Left kidney (tissue), 2 donors: ENCODE data around the gene ANKEF1. TPM values are rescaled to one million over a fixed set of nuclear protein-coding genes. Genes with fewer than 3 reads are reported as not detected.
"Not testable (repeated sequence)": the region's sequence is repeated elsewhere in the genome, so short reads cannot be mapped to it uniquely, and the experiment has no call there.

Source experiments
- DNase-seq: peaks from one replicate; pipeline ENCODE4 v3.0.0-alpha.2; 2013
- polyA plus RNA-seq: library from polyadenylated mRNA; unstranded; fragments of 120-200 nt; gene quantifications from one replicate; pipeline ENCODE4 v1.2.1, GENCODE V29; 2013; ENCODE audit not compliant: insufficient read length

Gene ANKEF1
- polyA plus RNA-seq, 1 donor = 8.9 TPM

DNA sequence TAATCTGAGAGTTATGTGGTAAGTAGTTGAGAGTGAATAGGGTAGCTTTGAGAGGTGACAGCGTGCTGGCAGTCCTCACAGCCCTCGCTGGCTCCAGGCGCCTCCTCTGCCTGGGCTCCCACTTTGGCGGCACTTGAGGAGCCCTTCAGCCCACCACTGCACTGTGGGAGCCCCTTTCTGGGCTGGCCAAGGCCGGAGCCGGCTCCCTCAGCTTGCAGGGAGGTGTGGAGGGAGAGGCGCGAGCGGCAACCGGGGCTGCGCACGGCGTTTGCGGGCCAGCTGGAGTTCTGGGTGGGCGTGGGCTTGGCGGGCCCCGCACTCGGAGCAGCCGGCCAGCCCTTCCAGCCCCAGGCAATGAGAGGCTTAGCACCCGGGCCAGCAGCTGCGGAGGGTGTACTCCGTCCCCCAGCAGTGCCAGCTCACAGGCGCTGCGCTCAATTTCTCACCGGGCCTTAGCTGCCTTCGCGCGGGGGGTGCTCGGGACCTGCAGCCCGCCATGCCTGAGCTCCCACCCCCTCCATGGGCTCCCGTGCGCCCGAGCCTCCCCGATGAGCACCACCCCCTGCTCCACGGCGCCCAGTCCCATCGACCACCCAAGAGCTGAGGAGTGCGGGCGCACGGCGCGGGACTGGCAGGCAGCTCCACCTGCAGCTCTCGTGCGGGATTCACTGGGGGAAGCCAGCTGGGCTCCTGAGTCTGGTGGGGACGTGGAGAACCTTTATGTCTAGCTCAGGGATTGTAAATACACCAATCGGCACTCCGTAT, 3.2 kb upstream of the ANKEF1 start:
- not testable (repeated sequence) for DNase-seq

DNA sequence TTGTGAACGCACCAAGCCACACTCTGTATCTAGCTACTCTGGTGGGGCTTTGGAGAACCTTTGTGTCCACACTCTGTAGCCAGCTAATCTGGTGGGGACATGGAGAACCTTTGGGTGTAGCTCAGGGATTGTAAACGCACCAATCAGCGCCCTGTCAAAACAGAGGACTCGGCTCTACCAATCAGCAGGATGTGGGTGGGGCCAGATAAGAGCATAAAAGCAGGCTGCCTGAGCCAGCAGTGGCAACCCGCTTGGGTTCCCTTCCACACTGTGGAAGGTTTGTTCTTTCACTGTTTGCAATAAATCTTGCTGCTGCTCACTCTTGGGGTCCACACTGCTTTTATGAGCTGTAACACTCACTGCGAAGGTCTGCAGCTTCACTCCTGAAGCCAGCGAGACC, 2.5 kb upstream of the ANKEF1 start:
- DNase-seq = not testable (repeated sequence)

DNA sequence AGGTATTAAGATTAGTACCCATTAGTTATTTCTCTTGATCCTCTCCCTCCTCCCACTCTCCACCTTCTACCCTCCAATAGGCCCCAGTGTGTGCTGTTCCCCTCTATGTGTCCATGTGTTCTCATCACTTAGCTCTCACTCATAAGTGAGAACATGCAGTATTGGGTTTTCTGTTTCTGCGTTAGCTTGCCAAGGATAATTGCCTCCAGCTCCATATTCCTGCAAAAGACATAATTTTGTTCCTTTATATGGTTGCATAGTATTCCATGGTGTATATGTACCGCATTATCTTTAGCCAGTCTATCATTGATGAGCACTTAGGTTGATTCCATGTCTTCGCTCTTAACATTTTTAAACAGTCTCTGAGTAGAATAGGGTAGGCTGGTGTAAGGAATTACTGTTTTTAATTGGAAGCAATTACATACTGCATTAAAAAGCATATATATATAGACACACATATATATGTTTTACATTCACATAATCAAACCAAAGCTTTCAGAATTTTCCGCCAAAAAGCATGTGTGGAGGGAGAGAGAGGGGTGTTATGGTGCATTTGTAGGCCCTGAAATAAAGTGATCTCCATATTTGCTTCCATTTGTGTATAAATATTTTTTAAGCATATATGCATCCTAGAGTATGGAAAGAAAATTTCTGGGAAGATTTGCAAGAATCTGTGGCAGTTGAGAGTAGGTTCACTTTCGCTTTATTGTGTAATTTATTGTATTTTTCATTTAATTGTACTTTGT, 709 bp upstream of the ANKEF1 start:
- DNase-seq = no peak

DNA sequence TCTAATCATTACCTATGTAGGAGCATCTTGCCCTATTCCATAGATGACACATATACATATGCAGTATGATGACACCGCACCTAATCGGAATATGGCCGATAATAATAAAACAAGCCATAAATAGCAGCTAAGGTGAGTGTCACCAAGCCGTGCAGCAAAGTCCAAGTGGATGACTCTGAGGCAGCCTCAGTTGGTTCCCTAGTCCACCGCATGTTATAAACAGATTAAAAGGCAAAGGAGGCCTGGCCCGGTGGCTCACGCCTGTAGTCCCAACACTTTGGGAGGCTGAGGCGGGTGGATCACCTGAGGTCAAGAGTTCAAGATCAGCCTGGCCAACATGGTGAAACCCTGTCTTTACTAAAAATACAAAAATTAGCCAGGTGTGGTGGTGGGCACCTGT, 1.5 kb downstream of the ANKEF1 start:
- not testable (repeated sequence) for DNase-seq

DNA sequence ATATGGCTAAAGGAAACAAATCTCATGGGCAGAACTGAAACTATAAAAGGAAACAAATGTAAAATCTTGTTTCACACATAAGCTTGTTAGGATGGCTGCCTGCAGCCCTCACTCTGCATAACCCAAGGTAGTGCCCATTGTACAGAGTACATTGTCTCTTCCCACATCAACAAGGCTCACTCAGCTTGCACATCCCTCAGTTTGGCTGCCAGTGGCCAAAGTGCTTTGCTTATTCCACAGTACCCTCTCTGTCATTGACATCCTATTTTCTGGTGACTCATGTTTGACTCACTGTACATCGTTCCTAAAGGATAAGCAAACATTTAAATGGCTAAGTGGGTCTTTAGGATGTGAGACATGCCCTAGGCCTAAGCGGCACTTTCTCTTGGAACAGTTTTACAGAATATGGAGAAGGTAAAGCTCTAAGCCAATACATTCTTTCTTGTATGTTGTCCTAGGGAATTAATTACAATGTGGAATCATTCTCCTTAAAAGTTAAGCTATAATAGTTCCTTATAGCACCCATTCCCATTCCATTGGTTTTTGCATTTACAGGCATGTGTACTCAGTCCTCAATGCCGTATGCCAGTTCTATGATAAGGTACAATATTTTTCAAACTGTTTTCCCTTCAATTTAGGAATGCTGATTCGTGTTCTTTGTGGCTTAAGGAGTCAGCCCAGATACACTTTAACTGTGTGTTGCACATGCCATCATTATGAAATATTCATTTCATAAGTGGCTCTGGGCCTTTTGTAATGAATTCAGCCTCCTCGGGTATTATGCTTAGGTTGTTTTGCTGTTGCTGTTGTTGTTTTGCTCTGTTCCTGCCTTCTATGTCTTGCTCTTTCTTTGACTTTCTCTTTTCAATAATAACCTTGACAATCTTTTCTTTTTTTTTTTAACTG, 5.5 kb downstream of the ANKEF1 start:
- no peak for DNase-seq

DNA sequence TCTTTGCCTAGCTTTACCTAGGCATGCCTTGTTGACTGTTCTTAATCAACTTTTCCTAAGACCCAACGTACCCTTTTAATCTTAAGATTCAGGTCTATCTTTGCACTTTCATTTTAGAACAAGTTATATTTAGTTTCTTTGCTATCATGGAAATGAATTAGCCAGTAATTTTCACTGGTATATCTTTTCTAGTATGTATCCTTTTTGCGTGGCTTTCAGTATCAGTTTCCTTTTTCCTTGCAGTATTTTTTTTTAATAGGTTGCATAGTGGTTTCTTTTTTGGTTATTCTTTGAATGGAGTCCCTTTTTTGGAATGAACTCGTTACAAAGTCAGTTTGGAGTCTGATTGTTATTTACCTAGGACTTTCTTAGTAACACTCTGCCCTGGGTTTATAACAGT, 7.3 kb downstream of the ANKEF1 start:
- DNase-seq = no peak

DNA sequence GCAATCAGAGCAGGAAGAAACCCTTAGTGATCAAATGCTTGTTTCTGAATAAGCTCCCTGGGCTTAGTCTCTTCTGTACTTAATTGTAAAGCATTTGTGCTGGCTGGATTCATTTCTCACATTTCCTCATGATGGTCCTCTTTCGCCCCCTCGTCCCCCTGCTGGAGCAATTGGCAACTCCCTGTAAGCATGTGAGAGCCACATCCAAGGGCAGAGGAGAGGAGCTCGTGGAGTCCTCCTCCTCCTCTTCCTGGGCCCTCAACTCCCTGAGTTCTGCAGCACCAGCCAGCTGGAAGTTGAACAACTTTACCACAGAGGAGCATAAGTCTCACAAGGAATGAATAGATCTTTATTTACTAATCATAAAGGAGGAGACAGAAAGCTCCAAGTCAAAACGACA, 12.6 kb downstream of the ANKEF1 start:
- DNase-seq = no peak

- DNase-seq = no peak
Measured at GRCh38 chr20:10051185-10051584, 16.4 kb downstream of the ANKEF1 start.

DNA sequence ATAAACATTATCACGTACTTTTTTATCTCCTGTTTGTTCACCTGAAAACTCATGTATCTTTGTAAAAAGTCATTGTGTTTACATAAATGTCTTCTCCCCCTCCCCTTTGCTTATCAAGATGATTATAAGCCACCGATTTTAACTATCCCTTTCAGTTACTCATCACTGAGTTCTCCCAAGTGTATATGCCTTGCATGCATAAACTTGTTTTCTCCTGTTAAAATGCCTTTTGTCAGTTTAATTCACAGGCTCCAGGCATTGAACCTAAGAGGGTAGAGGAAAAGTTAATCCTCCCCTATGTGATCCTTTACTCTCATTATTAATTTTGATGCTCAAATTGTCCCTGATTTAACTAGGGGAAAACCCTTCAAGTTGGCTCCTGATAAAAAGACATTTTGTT, 24.2 kb downstream of the ANKEF1 start:
- DNase-seq = no peak

DNA sequence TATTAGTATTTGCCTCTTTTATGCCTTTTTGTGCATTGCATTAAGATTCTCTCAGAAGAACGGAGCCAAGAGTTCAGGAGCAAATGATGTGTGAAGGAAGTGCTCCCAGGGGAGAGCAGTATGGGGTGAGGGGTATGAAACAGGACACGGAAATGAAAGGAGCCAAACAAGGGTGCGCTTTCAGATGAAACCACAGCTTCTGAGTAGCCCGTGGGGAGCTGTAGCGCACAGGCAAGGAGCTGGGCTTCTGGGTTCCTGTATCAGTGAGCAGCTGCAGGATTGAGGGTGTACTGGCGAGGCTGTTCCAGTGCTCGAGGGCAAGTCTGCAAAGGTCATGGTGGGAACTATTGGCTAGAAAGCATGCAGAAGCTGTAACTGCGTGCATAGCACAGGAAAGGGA, 25.4 kb downstream of the ANKEF1 start:
- no peak for DNase-seq

- no peak for DNase-seq
Measured at GRCh38 chr20:10061641-10062040, 26.9 kb downstream of the ANKEF1 start.

DNA sequence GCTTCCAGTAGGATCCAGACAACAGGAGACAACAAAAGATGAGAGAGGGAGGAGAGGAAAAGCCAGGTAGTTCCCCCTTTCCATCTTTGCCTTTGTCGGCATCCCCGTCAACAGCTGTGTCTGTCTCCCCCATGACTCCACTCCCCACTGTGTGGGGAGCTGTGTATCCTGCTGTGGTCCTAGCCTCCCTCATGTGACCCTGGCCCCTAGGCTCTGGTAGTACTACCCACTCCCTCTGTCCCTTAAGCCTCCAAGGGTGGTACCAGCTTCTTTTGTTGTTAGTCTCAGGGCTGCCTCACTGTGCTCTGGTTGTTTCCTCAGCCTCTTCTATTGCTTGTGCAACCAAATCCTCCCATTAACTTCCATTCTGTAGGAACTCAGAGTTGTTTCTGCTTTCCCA, 28.7 kb downstream of the ANKEF1 start:
- DNase-seq = no peak

DNA sequence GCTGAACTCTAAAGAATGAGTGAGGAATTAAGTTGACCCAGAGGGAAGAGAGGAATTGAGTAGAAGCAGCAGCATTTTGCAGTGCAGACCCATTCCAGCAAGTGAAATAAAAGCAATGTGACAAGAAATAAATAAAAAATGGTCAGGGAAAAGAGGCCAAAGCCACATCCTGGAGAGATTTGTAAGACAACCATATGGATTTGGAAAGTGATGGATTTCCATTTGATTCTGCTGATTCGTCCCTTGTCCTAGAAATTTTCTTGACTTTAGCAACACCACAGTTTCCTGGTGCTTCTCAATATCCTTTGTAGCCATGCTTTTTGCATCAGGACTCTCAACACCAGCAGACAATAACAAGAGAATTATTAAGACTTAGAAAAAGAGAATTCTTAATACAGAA, 29.8 kb downstream of the ANKEF1 start:
- DNase-seq = no peak

- no peak for DNase-seq
Measured at GRCh38 chr20:10065154-10065833, 30.5 kb downstream of the ANKEF1 start.

DNA sequence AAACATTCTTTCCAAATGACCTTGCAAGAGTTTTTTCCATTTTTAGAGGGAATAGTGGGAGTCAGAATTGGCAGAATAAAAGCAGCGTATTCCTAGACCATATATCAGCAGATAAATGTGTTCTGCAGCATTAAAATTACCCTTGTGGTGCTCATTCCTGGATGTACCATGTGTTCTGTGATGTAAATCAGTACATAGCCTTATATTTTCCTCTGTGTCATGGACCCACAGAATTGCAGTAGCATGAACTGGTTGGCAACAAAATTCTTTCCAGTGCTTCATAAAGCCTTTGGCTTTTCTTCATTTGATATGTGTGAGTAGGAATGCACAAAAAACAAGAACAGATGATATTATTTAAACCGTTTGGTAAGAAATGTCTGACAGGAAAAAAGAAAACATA, 32.5 kb downstream of the ANKEF1 start:
- no peak for DNase-seq

GRCh38 chr20:10074513-10074912, 39.7 kb downstream of the ANKEF1 start:
- DNase-seq = no peak

GRCh38 chr20:10075606-10076005, 40.8 kb downstream of the ANKEF1 start:
- no peak for DNase-seq

DNA sequence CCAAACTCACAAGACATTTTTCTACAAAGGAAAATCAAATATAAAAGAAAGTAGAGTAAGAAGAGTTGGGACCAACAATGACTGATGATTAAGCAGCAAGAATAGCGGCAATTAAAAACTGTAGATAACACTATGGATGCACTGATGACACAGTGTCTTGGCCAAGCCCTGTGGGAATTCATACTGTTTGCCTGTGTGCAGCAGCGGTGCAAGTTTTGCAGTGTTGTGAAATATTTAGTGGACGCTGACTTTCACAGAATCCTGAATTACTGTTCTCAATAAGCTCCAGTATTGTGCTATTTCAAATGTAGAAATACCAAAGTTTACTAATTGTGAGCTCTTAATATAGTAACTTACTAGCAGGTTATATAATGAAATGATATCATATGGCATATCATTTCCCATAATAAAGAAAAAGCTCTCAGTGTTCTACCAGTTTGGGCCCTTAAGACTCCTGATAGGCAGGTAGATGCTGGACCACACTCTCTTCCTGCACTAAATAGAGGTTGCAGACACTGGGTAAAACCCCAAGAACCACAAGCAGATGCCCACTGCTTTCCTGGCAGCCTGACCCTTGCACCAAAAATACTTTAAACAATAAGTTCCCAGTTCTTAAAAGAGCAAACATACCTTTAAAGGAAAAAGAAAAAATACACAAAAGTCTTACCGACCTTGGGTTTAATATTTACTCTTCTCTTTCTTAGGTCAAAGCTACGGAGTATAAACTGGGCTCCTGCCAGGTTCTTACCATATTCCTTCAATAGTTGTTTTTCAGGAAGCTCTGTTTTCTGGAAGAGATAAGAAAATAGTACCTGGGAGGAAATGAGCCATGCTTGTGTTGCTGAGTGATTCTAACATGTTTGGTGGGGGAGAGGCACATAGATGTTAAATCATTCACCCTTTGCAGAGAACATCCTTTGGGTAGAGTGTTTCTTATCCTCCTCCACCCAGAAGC, 41.6 kb downstream of the ANKEF1 start:
- DNase-seq = no peak

DNA sequence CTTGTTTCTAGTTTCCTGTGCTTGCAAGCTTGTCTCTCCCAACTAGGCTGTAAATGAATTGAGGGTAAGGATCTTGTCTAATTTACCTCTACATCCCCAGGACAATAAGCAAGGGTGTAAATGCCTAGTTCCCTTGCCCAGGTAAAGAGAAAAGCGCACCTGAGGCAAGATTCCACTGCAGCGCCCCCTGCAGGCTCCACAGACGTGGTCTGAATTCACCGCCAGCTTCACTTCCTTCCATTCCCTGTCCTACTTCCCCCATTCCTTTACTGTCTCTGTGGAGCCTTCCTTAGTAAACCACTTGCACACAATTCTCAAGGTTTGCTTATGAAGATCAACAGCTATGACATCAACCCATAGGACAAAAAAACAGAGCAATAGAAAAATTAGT, 42.3 kb downstream of the ANKEF1 start:
- no peak for DNase-seq

DNA sequence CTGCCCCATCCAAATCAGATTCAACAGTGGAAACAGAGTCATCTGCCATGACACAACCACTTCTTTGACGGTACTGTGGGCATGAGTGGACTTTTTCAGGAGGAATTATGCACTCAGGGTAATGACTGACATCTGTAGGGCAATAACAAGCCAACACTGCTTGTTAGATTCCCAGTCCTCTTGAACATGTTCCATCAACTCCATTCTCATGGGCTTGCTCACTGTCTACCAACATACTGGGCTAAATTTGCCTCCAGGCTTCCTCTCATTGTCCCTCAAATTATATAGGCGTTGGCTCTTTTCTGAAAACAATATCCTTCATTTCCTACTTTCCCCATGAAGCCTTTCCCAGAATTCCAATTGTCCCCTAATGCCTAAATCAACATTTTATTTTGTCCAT, 43.1 kb downstream of the ANKEF1 start:
- no peak for DNase-seq

DNA sequence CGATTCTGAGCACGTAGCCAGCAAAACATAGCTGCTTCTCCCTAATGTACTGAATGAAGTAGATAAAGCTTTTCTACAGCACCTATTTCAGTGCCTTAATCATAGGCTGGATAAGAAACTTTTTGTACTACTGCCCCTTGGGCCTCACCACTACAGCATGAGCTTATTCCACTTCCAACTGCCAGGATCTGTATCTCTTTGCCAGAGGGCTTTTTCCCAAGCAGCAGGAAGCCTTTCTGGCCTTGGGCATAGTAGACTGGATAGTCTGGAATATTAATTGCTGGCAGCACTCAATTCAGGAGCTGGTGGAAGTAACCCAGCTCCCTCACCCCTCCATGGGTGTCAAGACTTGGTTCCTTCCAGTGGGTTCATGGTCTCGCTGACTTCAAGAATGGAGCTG, 43.6 kb downstream of the ANKEF1 start:
- DNase-seq = no peak
